Measurements from ENCODE around the gene MSRB1. TPM values are rescaled to one million over a fixed set of nuclear protein-coding genes. Genes with fewer than 3 reads are reported as not detected.
A peak's percentile ranks its signal among the peaks of the same experiment; 100 is the strongest.

MSRB1 gene
- total and polyA plus RNA-seq, 2 donors (not counting 1 experiment from before 2014, with no cell fraction given): 7.1 to 21.4 TPM

GRCh38 chr16:1961651-1962067 is 18.7 kb upstream of the MSRB1 start:
- H3K27me3 ChIP-seq (ENCODE audit: control insufficient read depth, insufficient read depth, low read length): no peaks in the 10 kb centered on the region
- no peaks in the 10 kb centered on the region for H4K20me1 ChIP-seq (ENCODE audit: control insufficient read depth, extremely low read depth, insufficient read depth, low read length)
- peaks cover 9% of the 10 kb centered on the region for H3K4me1 ChIP-seq (ENCODE audit: control insufficient read depth, extremely low read depth, insufficient read depth, low read length)
- H3K9ac ChIP-seq (ENCODE audit: insufficient read depth, low read length): no peak overlapping the region
- TF ChIP-seq EZH2 (IDR thresholded peaks at IDR 0.05; ENCODE audit: low read length, missing control alignments): no peak
- no peak for TF ChIP-seq CTCF (conservative IDR thresholded peaks at IDR 0.05 in 1 of 2, IDR thresholded peaks at IDR 0.05 in 1 of 2; ENCODE audit: low read depth in 1 of 2, low read length in 2 of 2)
- no peak overlapping the region for H2AFZ ChIP-seq (ENCODE audit: low read length)
- DNase-seq (ENCODE audit: low read depth in 2 of 2): no peak
- no peak overlapping the region for H3K4me2 ChIP-seq (ENCODE audit: extremely low read depth, insufficient read depth, low read length)
- H3K36me3 ChIP-seq (ENCODE audit: control insufficient read depth, insufficient read depth, low read length): peaks cover 26% of the 10 kb centered on the region
- no peak overlapping the region for H3K27ac ChIP-seq (ENCODE audit: insufficient read depth, low read length)
- H3K9me3 ChIP-seq (ENCODE audit: control insufficient read depth, insufficient read depth, low read depth, low read length): no peaks in the 10 kb centered on the region
- no peak overlapping the region for H3K4me3 ChIP-seq (replicated peaks in 1 of 4; ENCODE audit: control extremely low read depth in 1 of 4, insufficient read depth in 1 of 4, low read depth in 3 of 4, low read length in 4 of 4)
- peaks cover 52% of the 10 kb centered on the region for H3K79me2 ChIP-seq (ENCODE audit: control insufficient read depth, insufficient read depth, low read length)

DNA sequence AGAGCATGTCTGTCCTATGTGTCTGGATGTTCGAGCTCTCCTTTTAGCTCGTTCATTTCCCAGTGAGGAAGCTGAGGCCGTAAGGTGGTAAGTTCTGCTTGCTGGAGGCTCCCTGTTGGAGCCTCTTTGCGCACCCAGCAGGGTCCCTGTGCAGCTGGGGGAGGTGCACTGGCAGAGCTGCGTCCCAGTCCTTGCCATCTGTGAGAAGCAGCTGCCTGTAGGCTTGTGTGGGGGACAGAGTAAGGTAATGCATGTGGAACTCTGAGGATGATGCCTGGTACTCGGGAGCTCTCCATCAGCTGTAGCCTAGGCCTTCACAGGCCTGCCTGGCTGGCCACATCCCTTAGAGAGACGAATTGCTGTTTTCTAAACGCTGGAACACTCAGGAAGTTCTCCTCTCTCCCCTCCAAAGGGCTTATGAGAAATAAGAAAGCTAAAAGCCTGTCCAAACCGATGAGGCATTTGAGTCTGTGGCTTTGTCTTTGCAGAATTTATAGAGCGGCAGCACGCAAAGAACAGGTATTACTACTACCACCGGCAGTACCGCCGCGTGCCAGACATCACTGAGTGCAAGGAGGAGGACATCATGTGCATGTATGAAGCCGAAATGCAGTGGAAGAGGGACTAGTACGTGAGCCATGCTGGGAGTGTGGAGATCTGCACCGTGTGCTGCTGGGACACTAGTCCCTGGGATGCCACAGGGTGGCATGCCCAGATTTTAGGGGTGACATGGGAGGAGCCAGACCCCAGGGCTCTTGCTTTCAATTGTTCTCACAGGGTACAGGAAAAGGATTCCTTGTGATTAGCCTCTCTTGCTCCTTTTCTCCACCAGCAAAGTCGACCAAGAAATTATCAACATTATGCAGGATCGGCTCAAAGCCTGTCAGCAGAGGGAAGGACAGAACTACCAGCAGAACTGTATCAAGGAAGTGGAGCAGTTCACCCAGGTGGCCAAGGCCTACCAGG is 17.9 kb upstream of the MSRB1 start:
- Histone ChIP-seq H2AFZ (ENCODE audit: low read length) (no peak overlapping the region), H3K36me3 (ENCODE audit: control insufficient read depth, insufficient read depth, low read length) (peaks cover 26% of the 10 kb centered on the region), H3K4me1 (ENCODE audit: control insufficient read depth, extremely low read depth, insufficient read depth, low read length) (peaks cover 9% of the 10 kb centered on the region), H4K20me1 (ENCODE audit: control insufficient read depth, extremely low read depth, insufficient read depth, low read length) (no peaks in the 10 kb centered on the region), H3K9me3 (ENCODE audit: control insufficient read depth, insufficient read depth, low read depth, low read length) (no peaks in the 10 kb centered on the region), H3K4me2 (ENCODE audit: extremely low read depth, insufficient read depth, low read length) (peak overlapping the region; percentile 93), H3K4me3 (replicated peaks in 1 of 4; ENCODE audit: control extremely low read depth in 1 of 4, insufficient read depth in 1 of 4, low read depth in 3 of 4, low read length in 4 of 4) (peak overlapping the region; percentile 72 to 84 (median 80)), H3K27ac (ENCODE audit: insufficient read depth, low read length) (no peak overlapping the region), H3K79me2 (ENCODE audit: control insufficient read depth, insufficient read depth, low read length) (peaks cover 51% of the 10 kb centered on the region), H3K27me3 (ENCODE audit: control insufficient read depth, insufficient read depth, low read length) (no peaks in the 10 kb centered on the region), H3K9ac (ENCODE audit: insufficient read depth, low read length) (no peak overlapping the region)
- TF ChIP-seq CTCF (conservative IDR thresholded peaks at IDR 0.05 in 1 of 2, IDR thresholded peaks at IDR 0.05 in 1 of 2; ENCODE audit: low read depth in 1 of 2, low read length in 2 of 2) (no peak), EZH2 (IDR thresholded peaks at IDR 0.05; ENCODE audit: low read length, missing control alignments) (no peak)
- peak; percentile 48 to 49 for DNase-seq (ENCODE audit: low read depth in 2 of 2)

DNA sequence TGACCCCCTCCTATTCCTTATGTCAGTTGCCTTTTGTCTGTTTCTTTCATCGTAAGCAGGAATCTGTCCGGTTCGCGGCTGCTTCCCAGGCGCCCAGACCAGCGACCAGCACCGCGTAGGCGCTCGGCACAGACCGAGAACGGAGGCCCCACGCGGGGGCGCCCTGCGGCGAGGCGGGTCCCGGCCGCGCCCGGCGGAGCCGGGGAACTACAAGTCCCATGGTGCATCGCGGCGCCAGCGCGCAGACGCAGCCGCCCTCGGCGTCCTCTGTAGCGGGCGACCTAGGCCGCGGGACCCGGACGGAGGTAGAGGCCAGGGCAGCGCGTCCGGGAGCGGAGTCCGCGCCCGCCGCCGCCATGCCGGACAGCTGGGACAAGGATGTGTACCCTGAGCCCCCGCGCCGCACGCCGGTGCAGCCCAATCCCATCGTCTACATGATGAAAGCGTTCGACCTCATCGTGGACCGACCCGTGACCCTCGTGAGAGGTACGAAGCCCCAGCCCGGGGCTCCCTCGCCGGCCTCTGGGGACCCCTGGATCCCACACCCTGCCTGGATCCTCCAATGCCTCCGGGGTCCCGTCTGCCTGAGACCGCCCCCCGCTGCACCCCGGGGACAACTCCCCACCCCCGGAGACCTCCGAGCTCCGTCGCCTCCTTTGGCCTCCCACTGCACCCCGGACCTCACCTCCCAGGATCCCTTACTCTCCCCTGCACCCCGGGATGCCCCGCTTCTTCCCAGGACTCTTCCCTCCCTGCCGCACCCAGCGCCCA is 16.5 kb upstream of the MSRB1 start, which contains the start of gene NDUFB10:
Gene NDUFB10 (plus strand): TSS at position 270 of the 771 bp plus-strand sequence. CDS start 87 bp downstream, at position 357.
- Histone ChIP-seq H3K9me3 (ENCODE audit: control insufficient read depth, insufficient read depth, low read depth, low read length) (no peaks in the 10 kb centered on the region), H2AFZ (ENCODE audit: low read length) (peak within 1 kb of the TSS; percentile 85), H3K27me3 (ENCODE audit: control insufficient read depth, insufficient read depth, low read length) (no peaks in the 10 kb centered on the region), H3K36me3 (ENCODE audit: control insufficient read depth, insufficient read depth, low read length) (peaks cover 26% of the 10 kb centered on the region), H4K20me1 (ENCODE audit: control insufficient read depth, extremely low read depth, insufficient read depth, low read length) (no peaks in the 10 kb centered on the region), H3K4me1 (ENCODE audit: control insufficient read depth, extremely low read depth, insufficient read depth, low read length) (peaks cover 6% of the 10 kb centered on the region), H3K27ac (ENCODE audit: insufficient read depth, low read length) (peak within 1 kb of the TSS; percentile 77), H3K79me2 (ENCODE audit: control insufficient read depth, insufficient read depth, low read length) (peaks cover 39% of the 10 kb centered on the region), H3K4me2 (ENCODE audit: extremely low read depth, insufficient read depth, low read length) (peak within 1 kb of the TSS; percentile 93), H3K4me3 (replicated peaks in 1 of 4; ENCODE audit: control extremely low read depth in 1 of 4, insufficient read depth in 1 of 4, low read depth in 3 of 4, low read length in 4 of 4) (peak within 1 kb of the TSS; percentile 72 to 84 (median 80)), H3K9ac (ENCODE audit: insufficient read depth, low read length) (peak within 1 kb of the TSS; percentile 84)
- peak; percentile 83 to 91 for DNase-seq (ENCODE audit: low read depth in 2 of 2)
- TF ChIP-seq EZH2 (IDR thresholded peaks at IDR 0.05; ENCODE audit: low read length, missing control alignments) (no peak), CTCF (conservative IDR thresholded peaks at IDR 0.05 in 1 of 2, IDR thresholded peaks at IDR 0.05 in 1 of 2; ENCODE audit: low read depth in 1 of 2, low read length in 2 of 2) (peak; percentile 39 to 57)
